Neuron (in vitro differentiated cells): ENCODE data around the gene ALK.

Experiments
- H2AFZ ChIP-seq: one replicate; pipeline ENCODE4 v1.6.1; 2013; ENCODE audit warnings: low read depth, mild to moderate bottlenecking, inconsistent platforms, low read length, moderate library complexity
- H3K27me3 ChIP-seq: one replicate; pipeline ENCODE4 v1.6.1; 2013; ENCODE audit warnings: low read length; ENCODE audit not compliant: insufficient read depth
- H3K36me3 ChIP-seq: one replicate; pipeline ENCODE4 v1.6.1; 2013; ENCODE audit warnings: low read length; ENCODE audit not compliant: insufficient read depth
- H3K4me1 ChIP-seq: one replicate; pipeline ENCODE4 v1.6.1; 2013; ENCODE audit warnings: low read length; ENCODE audit not compliant: insufficient read depth
- H3K4me3 ChIP-seq: 2 replicates; pipeline ENCODE4 v1.5.1; 2013; ENCODE audit warnings: mild to moderate bottlenecking, low read length, moderate library complexity
- H3K9me3 ChIP-seq: one replicate; pipeline ENCODE4 v1.6.1; 2013; ENCODE audit warnings: low read length

ALK gene

DNA sequence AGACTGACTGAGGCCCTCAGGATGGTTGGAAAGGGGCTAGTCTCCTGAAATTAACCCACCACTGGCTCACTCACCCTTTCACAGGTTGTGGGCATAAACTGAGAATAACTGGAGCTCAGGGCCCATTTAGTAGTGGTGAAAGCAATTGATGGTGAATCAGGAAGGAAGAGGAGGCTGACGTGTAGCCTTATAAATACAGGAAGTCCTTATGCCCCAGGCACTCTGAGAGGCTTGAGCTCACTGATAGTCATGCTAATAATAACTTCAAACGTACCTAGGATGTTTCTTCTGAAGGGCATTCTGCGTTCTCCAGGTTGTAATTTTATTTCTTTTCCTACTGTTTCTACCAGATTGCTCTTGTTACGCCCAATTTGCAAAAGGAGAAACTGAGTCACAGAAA, 477.8 kb downstream of the ALK start:
- Histone ChIP-seq H3K4me1 (peaks cover 6% of the 10 kb centered on the region), H3K27me3 (no peaks in the 10 kb centered on the region), H3K36me3 (no peaks in the 10 kb centered on the region), H3K4me3 (no peak overlapping the region), H3K9me3 (no peaks in the 10 kb centered on the region), H2AFZ (no peak overlapping the region)

DNA sequence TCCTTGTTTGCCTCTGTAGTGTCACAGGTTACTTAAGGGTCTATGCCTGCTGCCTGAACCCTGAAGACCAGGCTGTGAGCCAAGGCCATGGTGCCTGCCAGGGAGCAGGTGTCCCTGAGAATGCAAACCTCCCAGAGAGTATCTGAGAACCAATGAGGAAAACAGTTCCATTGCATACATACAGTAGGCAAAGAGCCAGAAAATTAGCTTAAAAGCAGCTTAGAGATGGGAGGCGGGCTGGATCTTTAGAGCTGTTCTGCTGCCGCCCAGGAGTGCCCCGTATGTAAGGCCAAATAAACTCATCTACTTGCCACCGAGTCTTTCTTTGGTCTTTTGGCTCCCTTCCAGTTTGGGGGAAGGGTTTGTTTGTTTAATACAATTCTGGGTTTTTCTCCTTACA, 478.2 kb downstream of the ALK start:
- H3K27me3 ChIP-seq, result no peaks in the 10 kb centered on the region
- no peaks in the 10 kb centered on the region for H3K36me3 ChIP-seq
- H3K4me1 ChIP-seq, result peaks cover 3% of the 10 kb centered on the region
- H3K4me3 ChIP-seq, result no peak overlapping the region
- H2AFZ ChIP-seq, result no peak overlapping the region
- H3K9me3 ChIP-seq, result no peaks in the 10 kb centered on the region

DNA sequence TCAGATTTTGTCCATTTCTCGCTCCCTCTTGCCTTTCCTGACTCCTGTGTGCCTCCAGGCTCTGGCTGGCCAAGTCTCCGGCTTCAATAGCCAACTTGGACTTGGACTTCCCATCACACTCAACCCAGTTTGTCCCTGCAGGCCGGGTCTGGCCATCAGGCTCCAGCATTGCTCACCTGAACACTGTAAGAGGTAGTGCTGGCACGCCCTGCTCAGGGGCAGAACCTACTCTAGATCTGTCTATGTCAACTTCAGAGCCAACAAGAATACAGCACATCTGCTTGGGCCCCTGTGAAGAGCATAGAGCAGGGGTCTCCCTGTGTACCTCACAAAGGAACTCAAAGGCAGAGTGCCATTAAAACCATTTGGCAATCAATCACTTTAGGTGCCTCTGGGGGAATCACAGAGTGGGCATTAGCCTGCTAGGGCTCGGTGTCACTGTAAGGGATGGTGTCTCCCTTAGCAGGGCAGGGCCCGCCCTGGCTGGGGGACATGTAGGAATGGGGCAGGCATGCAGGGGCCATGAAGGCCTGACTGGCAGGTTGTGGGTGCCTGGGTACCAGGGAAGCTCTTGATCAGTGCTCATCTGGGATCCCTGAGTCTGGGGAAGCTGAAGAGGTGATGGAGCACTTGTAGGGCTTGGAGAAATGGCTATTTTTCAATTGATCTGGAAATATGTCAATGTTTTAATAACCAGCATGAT, 480.3 kb downstream of the ALK start:
- no peaks in the 10 kb centered on the region for H3K9me3 ChIP-seq
- H3K27me3 ChIP-seq, result no peaks in the 10 kb centered on the region
- no peak overlapping the region for H2AFZ ChIP-seq
- H3K4me1 ChIP-seq, result no peaks in the 10 kb centered on the region
- no peaks in the 10 kb centered on the region for H3K36me3 ChIP-seq
- H3K4me3 ChIP-seq, result no peak overlapping the region

DNA sequence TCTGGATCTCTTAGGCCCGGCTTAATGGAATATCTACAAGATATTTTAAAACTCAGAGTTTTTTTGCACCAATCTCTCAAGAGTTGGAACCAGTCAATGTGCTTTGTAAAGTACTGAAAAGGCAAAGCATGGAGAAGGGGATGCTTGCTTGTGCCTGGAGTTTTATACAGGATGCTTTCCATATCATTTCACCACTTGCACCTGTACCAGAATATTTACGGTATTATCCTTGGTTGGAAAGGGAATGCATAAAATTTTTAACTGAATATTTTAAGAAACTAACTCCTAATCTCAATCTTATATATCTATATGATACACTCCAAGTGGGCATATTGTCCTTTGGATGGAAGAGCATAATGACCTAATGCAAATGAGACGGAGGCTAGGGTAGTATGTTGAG, 487.5 kb downstream of the ALK start:
- no peaks in the 10 kb centered on the region for H3K27me3 ChIP-seq
- H3K36me3 ChIP-seq, result no peaks in the 10 kb centered on the region
- no peaks in the 10 kb centered on the region for H3K4me1 ChIP-seq
- H2AFZ ChIP-seq, result no peak overlapping the region
- no peak overlapping the region for H3K4me3 ChIP-seq
- no peaks in the 10 kb centered on the region for H3K9me3 ChIP-seq

DNA sequence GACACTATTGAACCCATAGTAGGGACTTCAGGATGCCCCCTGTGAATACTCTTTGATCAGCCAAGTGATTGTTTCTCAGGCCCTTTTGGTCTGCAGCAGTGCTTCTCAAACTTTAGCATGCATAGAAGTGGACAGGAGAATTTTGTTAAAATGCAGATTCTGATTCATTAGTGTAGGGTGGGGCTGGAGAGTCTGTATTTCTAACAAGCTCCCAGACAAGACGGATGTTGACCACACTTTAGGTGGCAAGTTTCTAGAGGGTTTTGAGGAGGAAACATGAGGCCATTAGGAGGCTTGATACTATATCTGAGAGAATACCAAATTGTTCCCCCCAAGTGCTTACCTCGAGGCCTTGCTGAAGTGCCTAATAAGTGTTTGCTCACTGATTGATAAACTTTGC, 488.3 kb downstream of the ALK start:
- Histone ChIP-seq H2AFZ (no peak overlapping the region), H3K9me3 (no peaks in the 10 kb centered on the region), H3K4me1 (no peaks in the 10 kb centered on the region), H3K36me3 (no peaks in the 10 kb centered on the region), H3K4me3 (no peak overlapping the region), H3K27me3 (no peaks in the 10 kb centered on the region)

DNA sequence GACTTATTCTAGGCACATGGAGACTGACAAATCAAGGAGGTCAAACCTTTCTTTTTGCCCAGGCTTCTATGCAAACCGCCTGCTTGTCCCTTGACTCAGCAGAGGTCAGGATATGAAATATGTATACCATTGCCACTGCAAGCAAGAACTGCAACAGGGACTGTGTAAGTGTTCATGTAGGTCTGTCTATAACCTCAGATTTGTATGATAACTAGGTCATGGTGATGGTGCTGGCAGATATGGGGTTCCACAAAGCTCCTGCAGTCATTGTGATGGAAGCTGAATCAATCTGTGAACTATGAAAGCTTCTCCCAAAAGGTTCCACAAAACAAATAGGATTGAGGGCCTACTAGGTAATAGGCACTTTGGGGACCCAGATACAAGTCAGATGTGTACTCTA, 489.9 kb downstream of the ALK start:
- no peaks in the 10 kb centered on the region for H3K36me3 ChIP-seq
- no peaks in the 10 kb centered on the region for H3K27me3 ChIP-seq
- H3K4me1 ChIP-seq, result no peaks in the 10 kb centered on the region
- no peaks in the 10 kb centered on the region for H3K9me3 ChIP-seq
- no peak overlapping the region for H3K4me3 ChIP-seq
- no peak overlapping the region for H2AFZ ChIP-seq

DNA sequence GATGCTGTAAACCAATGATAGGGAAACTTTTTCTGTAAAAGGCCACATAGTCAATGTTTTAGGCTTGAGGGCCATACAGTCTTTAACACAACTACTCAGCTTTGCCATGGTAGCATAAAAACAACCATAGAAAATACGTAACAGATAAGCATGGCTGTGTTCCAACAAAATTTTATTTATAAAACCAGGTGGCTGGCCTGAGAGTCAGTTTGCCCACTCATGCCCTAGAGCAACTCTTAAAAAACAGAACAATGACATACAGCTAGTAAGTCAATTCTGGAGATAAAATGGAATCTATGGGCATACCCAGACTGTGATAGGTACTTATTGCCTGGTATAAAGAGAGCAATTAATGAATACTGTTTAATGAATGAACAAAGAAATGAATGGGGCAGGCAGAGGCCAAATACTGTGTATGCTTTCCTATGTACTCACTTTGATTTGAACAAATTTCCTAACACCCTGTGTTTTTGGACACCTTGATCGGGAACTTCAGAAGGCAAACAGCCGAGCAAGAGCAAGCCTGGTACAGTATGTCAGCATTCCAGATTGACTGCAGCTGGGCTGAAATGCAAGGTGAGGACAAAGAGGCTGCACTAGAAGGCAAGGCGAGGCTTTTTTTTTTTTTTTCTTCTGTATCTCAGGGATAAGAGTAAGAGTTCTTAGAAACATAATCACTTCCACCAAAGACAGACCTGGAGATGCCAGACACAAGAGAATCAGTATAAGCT, 490.8 kb downstream of the ALK start:
- Histone ChIP-seq H3K4me1 (no peaks in the 10 kb centered on the region), H3K36me3 (no peaks in the 10 kb centered on the region), H3K27me3 (no peaks in the 10 kb centered on the region), H2AFZ (no peak overlapping the region), H3K9me3 (no peaks in the 10 kb centered on the region), H3K4me3 (no peak overlapping the region)

DNA sequence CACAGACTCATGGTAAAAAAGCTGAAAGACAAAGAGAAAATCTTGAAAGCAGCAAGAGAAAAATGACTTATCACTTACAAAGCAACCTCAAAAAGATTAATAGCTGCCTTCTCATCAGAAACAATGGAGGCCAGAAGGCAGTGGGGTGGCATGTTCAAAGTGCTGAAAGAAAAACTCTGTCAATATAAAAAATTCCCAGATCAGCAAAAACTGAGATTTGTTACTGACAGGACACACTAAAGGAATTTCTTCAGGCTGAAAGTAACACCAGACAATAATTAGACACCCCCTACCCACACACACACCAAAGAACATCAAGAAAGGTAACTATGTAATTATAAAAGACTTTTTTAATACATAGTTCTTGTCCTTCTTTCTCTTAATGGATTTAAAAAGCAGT, 495.0 kb downstream of the ALK start:
- H3K4me3 ChIP-seq, result no peak overlapping the region
- no peaks in the 10 kb centered on the region for H3K27me3 ChIP-seq
- H3K9me3 ChIP-seq, result no peaks in the 10 kb centered on the region
- peaks cover 18% of the 10 kb centered on the region for H3K4me1 ChIP-seq
- H2AFZ ChIP-seq, result no peak overlapping the region
- no peaks in the 10 kb centered on the region for H3K36me3 ChIP-seq

DNA sequence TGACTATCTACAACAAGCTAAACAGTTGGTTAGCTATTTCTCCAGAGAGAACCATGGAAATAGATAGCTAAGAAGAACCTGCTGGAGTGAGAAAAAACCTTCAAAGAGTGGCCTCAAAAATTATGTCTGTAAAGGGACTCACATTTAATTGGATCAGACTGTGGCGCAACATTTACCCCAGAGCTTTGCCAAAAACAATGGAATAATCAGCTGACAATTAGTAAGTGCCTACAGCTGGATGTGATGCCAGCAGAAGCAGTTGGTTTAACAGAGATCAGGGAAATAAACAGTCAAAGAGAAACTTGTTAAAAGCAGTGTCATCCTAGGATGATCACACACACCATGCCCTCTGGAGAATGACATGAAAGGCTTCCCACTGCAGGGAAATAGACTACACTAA, 495.5 kb downstream of the ALK start:
- H3K4me1 ChIP-seq, result peaks cover 23% of the 10 kb centered on the region
- no peaks in the 10 kb centered on the region for H3K27me3 ChIP-seq
- H3K9me3 ChIP-seq, result no peaks in the 10 kb centered on the region
- H3K4me3 ChIP-seq, result no peak overlapping the region
- no peak overlapping the region for H2AFZ ChIP-seq
- no peaks in the 10 kb centered on the region for H3K36me3 ChIP-seq

DNA sequence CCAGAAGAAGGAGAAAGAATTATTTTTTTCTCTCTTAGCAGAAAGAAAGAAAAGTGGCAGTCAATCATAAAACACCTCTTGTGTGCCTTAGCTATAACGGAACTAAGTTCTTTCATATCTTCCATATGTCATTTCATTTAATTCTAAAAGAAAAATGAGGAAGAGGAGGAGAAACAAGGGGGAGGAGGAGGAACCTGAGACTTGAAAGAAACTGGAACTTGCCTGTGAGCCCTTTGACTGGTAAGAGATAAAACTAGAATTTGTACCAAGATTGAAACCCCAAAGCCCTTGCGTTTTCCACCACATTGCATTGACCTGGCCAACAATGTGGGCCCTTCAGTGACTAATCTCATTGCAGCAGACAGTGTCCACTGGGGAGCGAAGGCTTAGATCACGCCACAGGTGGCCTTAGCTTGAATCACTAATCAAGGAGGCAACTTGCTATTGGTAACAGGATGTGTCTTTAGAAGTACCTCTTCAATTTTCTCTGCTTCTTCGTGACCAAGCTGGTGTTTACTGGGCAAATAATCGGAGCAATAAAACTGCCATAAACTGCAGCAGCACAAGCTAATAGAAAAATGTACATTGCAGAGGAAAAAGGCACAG, 498.2 kb downstream of the ALK start:
- H3K36me3 ChIP-seq, result no peaks in the 10 kb centered on the region
- H3K9me3 ChIP-seq, result no peaks in the 10 kb centered on the region
- no peak overlapping the region for H3K4me3 ChIP-seq
- no peaks in the 10 kb centered on the region for H3K27me3 ChIP-seq
- H3K4me1 ChIP-seq, result peaks cover 36% of the 10 kb centered on the region
- no peak overlapping the region for H2AFZ ChIP-seq

DNA sequence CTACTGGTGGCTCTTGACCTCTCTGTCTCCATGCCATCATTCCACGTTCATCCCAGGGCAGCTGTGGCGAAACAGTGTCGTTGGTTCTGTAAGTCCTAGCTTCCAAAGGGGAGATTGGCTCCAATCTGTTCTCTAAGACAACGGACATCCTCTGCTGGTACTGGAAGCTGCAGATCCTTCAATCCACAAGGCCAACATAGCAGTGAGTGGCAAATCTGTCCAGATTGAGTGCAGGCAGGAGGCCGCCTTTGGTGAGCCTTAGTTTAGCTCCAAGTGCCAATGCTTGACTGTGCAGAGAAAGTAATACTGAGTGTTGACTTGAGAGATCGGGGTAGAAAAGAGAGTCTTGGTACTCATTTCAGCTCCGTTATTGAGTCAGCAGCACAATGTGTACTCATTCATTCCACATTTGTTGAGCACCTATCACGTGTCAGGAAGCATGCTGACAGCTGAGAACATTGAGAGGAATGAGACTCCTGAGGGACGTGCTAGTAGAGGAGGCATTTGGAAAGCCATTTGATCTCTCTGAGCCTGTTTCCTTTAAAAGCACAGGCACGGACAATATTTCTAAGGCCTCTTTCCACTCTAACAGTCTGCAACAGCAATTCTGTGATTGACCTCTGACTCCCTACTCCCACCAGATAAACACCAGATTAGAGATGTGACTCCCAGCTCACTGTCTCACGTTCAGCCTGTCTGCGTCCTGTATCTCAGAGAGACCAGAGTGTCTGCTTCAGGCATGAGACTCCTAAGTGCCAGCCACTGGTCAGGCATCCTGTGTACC, 500.2 kb downstream of the ALK start:
- no peaks in the 10 kb centered on the region for H3K9me3 ChIP-seq
- H2AFZ ChIP-seq, result no peak overlapping the region
- no peak overlapping the region for H3K4me3 ChIP-seq

DNA sequence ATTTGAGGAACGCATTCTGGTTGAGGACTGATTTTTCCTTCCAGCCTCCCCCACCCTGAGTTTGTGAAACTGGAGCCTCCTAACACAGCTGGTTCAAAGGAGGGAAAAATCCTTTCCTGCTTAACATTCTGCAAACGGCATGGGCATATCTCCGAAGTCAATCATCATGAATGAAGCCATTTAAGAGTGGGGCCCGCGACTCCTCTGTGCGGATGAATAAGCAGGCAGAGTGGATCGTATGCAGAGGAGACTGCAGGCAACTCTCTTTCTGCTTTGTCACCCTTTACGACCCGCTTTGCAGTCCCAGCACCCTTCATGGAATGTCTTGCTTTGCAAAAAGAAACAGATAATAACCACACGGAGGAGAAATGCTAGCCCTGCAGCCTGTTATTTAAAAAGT, 500.9 kb downstream of the ALK start:
- no peaks in the 10 kb centered on the region for H3K9me3 ChIP-seq
- peaks cover 36% of the 10 kb centered on the region for H3K4me1 ChIP-seq
- H3K36me3 ChIP-seq, result no peaks in the 10 kb centered on the region
- H3K27me3 ChIP-seq, result no peaks in the 10 kb centered on the region
- H2AFZ ChIP-seq, result peak overlapping the region; percentile 52
- H3K4me3 ChIP-seq, result no peak overlapping the region

More for the DNA sequence above, 500.2 kb downstream of the ALK start:
- H3K36me3 ChIP-seq, result no peaks in the 10 kb centered on the region
- no peaks in the 10 kb centered on the region for H3K27me3 ChIP-seq
- peaks cover 36% of the 10 kb centered on the region for H3K4me1 ChIP-seq

DNA sequence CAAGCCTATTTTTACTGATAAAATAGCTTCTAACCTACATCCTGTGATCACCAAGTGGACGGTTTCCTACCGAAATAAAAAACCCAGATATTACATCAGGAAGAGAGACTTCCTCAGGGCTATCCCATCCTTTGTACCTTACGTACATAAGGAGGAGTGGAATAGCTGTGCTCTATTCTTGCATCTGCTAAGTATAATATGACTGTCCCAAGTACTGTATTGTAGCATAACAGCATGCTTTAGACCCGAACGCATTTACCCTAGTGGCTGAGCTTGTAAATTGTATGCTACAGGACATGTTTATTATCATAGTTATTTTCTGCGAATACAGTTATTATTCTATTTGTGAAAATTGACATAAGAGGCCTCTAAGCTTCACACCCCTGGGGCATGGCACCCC, 503.8 kb downstream of the ALK start:
- H3K4me1 ChIP-seq, result peaks cover 37% of the 10 kb centered on the region
- no peaks in the 10 kb centered on the region for H3K36me3 ChIP-seq
- no peak overlapping the region for H3K4me3 ChIP-seq
- no peaks in the 10 kb centered on the region for H3K27me3 ChIP-seq
- no peaks in the 10 kb centered on the region for H3K9me3 ChIP-seq
- no peak overlapping the region for H2AFZ ChIP-seq
